ENCODE results near the gene MST1.

DNA sequence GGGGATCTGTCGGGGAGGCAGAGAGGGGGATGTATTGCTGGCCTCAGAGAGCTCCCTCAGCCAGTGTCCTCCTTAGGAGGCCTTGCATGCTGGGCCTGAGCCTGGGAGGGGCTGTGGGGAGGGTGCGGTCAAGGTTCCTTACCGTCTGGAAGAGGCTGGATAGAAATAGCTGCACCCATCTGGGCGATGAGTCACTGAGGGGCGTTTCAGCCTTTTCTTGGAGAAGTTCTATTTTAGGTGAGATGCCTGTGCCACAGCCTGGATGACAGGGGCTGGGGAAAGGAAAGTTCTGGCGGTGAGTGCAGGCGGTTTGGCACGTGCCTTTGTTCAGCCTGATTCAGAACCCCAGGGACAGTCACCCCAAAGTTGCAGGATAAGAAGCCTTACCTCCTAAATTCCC lies 50.8 kb downstream of the MST1 start:
- TF ChIP-seq, protein P1, sequence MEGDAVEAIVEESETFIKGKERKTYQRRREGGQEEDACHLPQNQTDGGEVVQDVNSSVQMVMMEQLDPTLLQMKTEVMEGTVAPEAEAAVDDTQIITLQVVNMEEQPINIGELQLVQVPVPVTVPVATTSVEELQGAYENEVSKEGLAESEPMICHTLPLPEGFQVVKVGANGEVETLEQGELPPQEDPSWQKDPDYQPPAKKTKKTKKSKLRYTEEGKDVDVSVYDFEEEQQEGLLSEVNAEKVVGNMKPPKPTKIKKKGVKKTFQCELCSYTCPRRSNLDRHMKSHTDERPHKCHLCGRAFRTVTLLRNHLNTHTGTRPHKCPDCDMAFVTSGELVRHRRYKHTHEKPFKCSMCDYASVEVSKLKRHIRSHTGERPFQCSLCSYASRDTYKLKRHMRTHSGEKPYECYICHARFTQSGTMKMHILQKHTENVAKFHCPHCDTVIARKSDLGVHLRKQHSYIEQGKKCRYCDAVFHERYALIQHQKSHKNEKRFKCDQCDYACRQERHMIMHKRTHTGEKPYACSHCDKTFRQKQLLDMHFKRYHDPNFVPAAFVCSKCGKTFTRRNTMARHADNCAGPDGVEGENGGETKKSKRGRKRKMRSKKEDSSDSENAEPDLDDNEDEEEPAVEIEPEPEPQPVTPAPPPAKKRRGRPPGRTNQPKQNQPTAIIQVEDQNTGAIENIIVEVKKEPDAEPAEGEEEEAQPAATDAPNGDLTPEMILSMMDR (IDR thresholded peaks at IDR 0.05 in 4 of 5, conservative IDR thresholded peaks at IDR 0.05 in 1 of 5) = no peak
- TF ChIP-seq POLR2A (IDR thresholded peaks at IDR 0.05) = no peak

Measured in gastrocnemius medialis (tissue), 4 donors.